ENCODE data around the gene ERH. TPM values are rescaled to one million over a fixed set of nuclear protein-coding genes. Genes with fewer than 3 reads are reported as not detected.

The ERH gene
- total RNA-seq (2014; rRNA removed; shearing (Covaris generic)), result 84.7 and 99.1 TPM in 2 replicates

GRCh38 chr14:69398053-69398817, at the start of gene ERH, which contains the start of gene SLC39A9:
Gene ERH, minus strand, starts transcription at chr14:69398299. Its CDS starts 66 bp downstream, at chr14:69398233.
Gene SLC39A9, plus strand, starts transcription at chr14:69398692. Its CDS starts 678 bp downstream, at chr14:69399370.

Other genes with a start within 250 kb of the ERH start
- gene DCAF5, start 245.2 kb downstream of the ERH start, total RNA-seq (2014; rRNA removed; shearing (Covaris generic)), result 7.3 and 8.6 TPM in 2 replicates
- 6.3 and 7.2 TPM in 2 replicates for gene EXD2, start 206.8 kb downstream of the ERH start, total RNA-seq (2014; rRNA removed; shearing (Covaris generic))
- 0.08 TPM in 1 of 2 replicates, not detected in the other for gene GALNT16, start 138.1 kb downstream of the ERH start, total RNA-seq (2014; rRNA removed; shearing (Covaris generic))
- gene SLC39A9, start 393 bp upstream of the ERH start, total RNA-seq (2014; rRNA removed; shearing (Covaris generic)), result 41.3 and 44.8 TPM in 2 replicates
- gene PLEKHD1, start 86.4 kb upstream of the ERH start, total RNA-seq (2014; rRNA removed; shearing (Covaris generic)), result 0.05 TPM in 1 of 2 replicates, not detected in the other
- not detected in 2 replicates for gene CCDC177, start 176.6 kb upstream of the ERH start, total RNA-seq (2014; rRNA removed; shearing (Covaris generic))
- gene SUSD6, start 213.3 kb upstream of the ERH start, total RNA-seq (2014; rRNA removed; shearing (Covaris generic)), result 2.4 and 2.8 TPM in 2 replicates